GM21360 (cell line): ENCODE results near the gene MB21D2.

Source experiments
- ATAC-seq: cut with Tn5 transposase; IDR thresholded peaks from one replicate; pipeline ENCODE4 v1.9.1; 2021; ENCODE audit warnings: mild to moderate bottlenecking, moderate library complexity; ENCODE audit not compliant: unreplicated experiment

Gene MB21D2

DNA sequence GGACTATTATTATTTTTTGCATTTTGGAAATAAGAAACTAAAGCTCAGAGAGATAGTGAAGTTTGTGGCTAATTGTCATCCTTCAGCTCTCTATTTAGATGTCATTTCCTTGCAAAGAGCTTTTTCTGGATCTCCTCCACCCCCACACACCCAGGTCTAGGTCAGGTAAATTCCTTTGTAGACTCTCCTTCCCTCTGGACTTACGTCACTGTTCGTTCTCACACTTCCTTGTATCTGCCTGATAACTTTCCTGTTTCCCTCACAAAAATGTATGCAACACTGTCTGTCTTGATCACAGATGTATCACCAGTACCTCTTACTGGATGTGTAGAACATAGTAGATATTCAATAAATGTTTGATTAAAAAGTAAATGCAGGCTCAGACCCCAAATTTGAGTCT lies 6.1 kb upstream of the MB21D2 start:
- no peak for ATAC-seq

DNA sequence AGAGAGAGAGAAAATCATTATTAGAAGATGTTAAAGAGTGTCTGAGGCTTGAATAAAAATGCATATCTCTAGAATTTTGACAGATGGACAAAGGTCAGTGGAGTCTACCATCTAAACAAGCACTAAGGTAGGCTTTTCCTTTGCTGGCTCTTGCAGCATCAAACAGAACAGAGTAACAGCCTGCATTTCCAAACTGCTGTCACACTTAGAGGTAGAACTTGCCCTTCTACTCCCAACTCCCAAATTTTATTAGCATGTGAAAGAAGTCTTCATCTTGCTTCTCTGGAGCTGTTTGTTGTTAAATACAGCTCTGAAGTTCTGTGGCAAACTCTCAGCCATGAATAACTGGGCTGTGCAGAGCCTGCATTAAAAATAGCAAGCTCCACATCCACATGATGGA lies 4.1 kb upstream of the MB21D2 start:
- ATAC-seq: no peak

DNA sequence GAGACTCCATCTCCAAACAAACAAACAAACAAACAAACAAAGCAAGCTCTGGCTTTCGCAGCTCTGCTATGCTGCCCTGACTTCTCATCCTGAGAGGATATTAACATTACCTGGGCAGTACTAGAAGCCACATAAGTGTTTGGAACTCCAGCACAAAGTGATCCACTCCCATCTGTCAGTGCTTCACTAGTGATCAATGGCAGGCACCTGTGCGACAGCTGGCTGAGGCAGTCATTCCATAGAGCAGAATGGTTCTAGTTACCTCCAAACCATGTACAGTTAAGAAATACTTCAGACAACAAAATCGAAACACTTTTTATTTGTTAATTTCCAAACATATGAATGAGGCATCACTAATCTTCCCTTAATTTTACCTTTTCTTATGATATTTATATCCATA lies 2.8 kb upstream of the MB21D2 start:
- ATAC-seq: no peak

DNA sequence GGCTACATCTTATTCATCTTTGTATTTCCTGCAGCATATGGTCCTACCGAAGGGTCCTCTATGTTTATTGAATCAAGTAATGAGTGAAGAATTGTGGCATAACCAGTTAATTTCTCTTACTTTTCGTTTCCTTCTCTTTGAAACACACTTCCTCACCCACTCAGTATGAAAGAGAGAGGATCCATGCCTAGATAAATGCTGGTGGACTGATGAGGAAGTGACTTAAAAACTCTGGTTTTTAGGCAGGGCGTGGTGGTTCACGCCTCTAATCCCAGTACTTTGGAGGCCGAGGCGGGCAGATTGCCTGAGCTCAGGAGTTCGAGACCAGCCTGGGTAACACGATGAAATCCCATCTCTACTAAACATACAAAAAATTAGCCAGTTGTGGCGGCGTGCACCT lies 2.2 kb upstream of the MB21D2 start:
- no peak for ATAC-seq

DNA sequence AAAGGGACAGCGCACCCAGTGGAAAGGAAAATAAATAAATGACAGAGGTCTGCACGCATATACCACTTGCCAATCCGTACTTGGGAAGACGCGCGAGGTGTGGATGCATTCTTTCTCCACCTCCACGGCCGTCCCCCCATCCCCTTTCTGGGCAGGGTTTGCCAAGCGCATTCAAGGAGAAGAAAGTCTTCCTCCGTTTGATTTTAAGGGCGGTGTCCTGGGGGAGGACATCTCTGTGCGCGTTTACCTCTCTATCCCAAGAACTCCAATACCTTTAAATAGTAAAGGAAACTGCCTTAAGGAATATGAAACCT lies 576 bp upstream of the MB21D2 start:
- no peak for ATAC-seq

DNA sequence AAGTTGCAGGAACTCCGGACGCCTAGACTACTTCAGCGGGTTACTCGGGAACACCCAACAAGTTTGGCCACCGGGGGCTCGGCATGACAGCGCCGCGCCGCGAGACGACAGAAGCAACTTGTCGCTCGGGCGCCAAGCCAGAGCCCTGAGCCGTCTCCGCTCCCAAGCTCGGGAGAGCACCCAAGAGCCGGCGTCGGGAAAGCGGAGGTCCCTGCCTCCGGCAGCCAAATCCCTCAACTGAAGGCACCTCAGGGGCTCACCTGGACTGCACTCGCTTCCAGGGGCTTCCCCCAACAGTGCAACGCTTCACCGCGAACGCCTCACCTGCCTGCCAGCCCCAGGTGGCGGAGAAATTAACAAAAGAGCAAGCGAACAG lies 640 bp downstream of the MB21D2 start:
- ATAC-seq: peak; percentile 31

DNA sequence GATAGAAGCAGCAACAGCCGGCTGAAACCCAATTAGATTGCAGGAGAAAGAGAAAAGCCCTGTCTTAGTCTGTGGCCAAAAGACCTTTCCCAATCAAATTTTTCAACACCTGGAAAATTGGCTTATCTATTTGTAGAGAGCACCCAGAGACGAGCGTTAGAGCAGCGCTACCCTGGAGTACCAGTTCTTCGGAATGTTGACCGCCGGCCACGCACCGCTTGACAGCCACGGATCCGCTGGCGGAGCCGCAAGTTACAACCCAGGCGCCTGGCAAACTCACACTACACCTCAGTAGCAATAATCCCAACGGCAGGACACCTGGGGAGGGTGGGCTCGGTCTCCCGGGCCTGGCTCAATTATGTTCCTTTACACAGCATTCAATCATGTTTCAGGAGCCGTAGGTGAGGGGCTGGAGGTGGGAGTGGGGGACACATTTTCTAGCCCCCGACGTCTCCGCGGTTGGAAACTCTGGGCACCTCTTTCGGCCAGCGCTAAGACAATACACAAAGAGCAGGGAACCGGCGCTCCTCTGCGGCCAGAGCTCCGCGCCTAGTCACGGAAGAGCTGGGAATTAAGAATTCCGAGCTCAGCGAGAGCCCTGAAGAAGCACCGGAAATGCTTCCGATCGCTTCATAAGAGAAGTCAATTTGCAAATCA lies 1.2 kb downstream of the MB21D2 start:
- ATAC-seq: no peak

DNA sequence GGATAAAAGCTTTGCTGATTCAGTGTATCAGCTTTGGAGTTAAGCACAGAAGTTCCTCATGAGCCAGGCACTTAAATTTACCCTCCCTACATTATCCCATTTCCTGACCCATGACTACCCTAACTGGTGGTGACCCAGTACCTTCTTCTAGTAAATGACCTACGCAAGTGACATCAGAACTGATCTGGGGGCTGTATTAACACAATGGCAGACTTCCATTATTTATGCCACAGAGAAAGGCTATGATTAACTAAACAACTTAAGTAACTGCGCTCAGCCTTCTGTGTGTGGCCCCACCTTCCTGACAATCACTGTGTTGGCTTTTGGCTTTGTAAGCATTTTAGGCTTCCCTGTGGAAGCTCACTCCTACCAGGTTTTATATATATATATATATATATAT lies 1.9 kb downstream of the MB21D2 start:
- ATAC-seq: no peak

DNA sequence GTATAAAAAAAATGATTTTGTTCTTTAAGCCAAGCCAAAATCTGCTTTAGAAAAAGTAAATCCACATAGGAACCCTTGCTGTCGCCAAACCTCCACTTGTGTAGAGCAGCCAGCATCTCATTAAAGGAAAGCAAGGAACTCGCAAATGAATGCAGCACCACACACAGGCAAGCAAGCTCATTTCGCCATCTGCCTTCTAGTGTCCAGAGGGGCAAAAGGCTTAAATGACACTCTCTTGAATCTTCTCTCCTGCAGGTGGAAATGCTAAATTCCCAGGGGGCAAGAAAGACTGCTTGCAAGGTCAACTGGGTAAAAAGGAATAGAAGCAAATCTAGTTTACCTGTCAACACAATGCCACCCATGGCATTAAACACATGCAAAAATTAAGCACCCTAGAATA lies 2.4 kb downstream of the MB21D2 start:
- ATAC-seq: no peak

DNA sequence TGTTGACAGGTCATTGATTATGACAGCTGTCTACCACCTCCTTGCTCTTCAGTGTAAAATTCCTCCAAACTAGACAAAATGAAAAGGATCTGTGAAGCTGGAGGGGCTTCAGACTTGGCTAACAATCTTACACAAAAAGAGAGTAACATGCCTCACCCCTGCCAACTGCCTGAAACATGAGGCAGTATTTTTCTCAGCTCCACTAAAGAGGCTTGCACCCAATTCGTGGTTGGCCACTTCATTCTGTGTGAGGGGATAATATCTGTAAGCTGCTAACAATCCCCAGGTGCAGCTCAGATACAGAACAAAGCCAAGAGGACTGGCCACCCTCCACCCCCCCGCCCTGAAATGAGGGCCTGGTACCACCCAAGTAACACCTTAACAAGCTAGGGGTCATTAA lies 2.8 kb downstream of the MB21D2 start:
- ATAC-seq: no peak

DNA sequence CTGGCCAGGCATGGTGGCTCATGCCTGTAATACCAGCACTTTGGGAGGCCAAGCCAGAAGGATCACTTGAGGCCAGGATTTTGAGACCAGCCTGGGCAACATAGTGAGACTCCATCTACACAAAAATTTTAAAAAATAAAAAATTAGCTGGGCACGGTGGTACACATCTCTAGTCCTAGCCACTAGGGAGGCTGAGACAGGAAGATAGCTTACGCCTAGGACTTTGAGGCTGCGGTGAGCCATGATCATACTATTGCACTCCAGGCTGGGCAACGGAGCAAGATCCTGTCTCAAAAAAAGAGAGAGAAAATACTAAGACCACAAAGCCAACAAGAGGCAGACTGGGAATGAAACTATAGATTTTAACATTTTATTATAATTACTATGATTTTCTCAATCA lies 4.1 kb downstream of the MB21D2 start:
- no peak for ATAC-seq

DNA sequence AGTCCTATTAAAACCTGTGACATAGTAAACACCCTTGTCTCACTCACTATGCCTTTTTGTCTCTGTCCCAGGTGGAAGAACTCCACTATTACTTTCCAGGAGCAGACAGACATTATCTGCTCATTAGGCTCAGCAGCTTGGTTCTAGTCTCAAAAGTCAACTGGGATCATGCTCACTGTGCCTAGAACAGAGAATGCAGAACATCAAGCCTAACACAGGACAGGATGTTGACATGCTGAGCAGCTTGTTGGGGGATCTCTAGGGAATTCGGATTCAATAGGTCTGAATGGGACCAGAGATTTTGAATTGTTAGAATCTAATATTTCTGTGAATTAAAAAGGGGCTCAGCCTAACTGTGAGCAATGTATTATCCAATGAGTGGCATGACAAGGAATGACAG lies 6.4 kb downstream of the MB21D2 start:
- ATAC-seq: no peak

DNA sequence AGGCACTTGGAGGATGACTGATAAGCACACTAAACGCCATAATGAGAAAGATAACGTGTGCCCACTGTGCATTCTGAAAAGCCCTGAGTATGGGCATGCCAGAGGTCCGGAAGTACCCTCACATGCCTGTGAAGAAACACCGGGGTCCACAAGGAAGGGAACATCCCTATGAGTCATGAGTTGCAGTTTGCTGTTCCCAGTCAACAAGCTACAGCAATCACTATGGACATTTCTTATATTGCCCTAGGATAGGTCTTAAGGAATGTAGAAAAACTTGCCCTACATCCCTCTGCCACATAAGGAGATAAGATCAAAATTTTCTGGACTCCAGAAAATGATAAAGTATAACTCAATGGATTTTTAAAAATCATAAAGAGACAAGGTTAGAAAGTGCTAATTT lies 9.9 kb downstream of the MB21D2 start:
- no peak for ATAC-seq

DNA sequence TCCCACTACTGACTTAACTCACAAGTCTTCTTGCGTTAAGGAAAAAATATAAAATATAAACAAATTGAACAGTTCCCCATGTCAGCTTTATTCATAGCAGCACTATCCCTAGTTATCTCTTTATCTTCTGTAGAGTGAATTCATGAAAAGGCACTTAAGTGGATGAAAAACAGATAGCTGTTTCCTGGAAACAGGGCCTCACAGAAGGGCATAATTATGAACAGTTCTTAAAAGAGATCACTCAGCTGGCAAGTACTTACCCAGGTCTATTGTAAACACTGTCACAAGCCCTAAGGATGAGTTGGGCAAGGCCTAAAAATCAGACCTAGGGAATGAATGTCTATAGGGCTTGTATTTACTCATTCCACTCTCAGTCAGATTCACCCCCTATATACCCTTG lies 10.7 kb downstream of the MB21D2 start:
- no peak for ATAC-seq

DNA sequence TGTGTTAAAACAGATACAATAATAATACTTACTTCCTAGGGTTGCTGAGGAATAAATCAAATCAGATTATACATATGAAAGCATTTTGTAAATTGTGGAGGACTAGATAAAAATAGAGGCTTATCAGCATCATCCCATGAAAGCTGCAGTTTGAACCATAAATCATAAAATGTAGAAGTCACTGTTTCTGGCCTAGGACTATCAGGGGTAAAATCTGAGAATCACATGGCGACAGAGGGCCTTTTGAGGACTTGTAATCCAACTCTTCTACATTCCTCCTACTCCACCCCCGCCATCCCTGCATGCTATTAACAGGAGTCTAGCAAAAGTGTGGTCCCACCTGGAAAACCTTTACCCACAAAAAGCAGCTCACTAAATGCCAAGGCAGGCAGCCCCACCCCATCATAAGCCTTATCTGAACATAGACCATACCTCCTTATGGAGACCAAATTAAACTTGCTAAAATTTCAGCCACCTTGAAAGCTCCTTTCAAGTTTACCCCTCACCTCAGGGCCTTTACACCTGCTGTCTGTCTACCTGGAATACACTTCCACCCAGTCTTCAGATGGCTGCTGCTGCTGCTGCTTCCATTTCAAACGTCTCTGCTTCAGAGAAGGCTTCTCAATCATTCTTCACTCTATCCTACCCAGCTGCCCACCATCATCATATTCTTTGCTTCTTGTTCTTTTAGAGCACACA lies 11.5 kb downstream of the MB21D2 start:
- no peak for ATAC-seq

DNA sequence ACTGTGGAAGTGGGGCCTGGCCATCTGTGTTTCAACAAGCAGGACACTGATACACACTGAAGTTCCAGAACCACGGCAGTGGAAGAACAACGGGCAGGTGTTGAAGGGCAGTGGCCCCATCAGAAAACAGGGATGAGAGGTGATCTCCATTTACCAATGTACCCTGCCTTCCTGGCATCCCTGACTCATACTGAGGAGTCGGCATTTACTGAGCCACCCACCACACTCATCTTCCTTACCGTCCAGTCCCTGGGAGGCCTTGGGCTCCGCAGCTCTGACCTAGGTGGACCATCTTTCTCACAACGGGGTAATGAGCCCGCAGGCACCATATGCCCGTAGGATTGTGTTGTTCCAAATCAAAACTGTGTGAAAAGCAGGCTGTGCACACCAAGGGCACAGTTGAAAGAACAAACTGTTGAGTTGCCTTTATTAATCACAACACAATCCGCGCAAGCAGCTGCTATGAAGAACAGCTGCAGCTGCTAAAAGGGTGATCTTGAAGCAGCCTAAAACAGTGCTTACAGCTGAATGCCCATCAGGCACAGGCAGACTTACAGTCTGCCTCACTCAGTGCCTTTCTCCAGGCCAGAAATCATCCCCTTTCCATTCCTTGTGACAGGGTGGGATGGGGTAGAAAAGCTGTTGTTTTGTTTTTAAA lies 12.9 kb downstream of the MB21D2 start:
- no peak for ATAC-seq

DNA sequence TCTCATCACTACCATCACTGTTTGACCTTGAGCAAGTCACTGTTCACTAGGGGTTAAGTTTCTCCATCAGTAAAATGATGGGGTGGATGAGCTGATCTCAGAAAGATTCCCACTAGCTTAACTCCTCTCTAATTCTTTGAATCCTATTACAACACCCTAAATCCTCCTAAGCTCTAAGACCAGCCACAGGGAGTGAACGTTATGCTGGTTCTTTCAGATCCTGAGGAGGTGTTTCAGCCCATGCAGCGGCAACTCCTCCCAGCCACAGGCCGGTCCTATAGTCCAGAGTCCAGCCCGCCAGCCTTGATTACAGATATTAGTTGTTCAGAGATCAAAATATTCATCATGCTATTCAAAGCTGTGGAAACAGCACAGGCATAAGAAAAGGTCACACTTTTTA lies 15.1 kb downstream of the MB21D2 start:
- ATAC-seq: no peak

DNA sequence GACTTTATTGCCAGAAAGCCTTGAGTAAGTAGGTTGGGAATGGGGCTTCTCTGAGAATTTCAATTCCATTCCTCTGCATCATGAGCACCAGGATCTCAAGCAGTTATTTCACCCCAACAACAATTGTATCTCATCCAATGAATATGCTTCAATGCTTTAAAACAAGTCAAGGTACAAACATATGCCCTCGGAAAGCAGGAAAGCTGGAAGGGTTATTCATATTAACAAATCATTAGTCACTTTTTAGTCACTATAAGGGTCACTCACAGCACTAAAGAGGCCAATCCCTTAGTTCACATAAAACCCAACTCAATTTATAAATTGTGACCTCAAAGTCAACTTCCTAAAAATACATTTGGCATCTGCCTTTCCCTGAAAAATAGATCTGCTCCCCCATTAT lies 16.2 kb downstream of the MB21D2 start:
- no peak for ATAC-seq

DNA sequence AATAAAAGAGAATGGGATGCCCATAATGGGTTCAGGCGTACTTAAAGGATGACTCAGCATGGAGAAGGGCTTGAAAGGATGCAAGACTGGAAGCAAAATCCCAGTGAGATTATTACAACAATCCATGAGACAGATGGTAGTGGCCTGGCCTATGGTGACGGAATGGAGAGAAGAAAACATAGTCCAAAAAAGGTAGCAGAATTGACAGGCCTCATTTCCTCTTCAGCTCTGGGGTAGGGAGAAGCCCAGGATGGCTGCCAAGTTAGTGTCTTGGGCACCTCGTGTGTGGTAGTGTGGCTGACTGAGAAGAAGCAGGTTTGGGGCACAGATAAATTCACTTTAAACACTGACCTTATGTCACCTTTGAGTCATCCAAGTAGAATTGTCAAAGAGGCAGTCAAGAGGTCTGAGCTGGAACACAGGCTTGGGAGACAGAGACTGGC lies 18.1 kb downstream of the MB21D2 start:
- ATAC-seq: no peak

DNA sequence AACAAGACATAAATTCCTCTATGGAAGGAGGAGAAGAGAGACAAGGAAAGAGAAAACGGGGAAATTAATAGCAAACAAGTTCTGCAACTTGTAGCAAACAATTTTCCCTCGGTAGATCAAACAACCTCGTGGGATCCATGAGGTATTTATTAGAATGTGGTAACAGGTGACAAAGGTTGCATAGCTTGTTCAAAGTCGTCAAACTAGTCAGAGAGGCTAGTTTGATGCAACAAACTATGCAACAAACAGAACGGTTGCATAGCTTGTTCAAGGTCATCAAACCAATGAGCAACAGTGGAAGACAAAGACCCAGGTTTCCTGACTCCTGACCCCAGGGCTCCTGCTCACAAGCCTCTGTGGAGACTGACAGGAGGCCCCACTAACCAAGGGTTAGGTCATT lies 20.7 kb downstream of the MB21D2 start:
- no peak for ATAC-seq

DNA sequence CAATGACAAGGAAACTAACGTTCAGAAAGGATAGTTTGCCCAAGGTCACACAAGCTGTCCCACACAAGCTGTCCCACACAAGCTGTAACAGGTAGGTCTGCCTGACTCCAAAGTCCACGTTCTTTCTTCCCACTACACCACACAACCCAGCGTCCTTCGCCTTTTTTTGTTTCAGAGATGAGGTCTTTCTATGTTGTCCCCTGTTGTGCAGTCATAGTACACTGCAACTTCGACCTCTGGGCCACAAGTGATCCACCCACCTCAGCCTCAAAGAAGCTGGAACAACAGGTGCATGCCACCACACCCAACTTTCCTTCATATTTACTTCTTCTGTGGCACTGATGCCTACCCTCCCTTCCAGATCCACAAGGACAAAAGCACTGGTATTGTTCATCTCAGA lies 21.4 kb downstream of the MB21D2 start:
- ATAC-seq: no peak

DNA sequence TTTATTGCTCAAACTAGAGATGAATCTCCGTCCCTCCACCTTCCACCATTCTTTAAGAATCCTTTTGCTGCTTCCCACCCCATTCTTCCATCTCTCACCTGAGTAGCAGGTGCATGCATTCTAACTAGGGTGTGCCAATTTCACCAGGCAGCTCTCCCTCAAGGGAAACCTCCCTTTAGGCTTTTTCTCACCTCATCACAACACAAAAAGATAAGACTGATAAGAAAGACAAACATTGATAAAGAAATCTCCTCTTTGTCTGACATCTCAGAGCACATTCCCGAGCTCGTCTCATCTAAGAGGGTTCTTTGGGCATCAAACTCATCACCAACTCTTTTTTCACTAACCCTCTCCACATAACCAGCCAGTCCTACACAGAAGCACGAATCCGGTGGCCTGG lies 23.0 kb downstream of the MB21D2 start:
- ATAC-seq: no peak
